ENCODE data around the gene RASA1. TPM values are rescaled to one million over a fixed set of nuclear protein-coding genes. Genes with fewer than 3 reads are reported as not detected.

Gene RASA1
- total RNA-seq, 6 experiments from 2014 or later = 7.1 to 9.9 (median 8.7) TPM

GRCh38 chr5:87423755-87424154 lies 156.1 kb downstream of the RASA1 start:
- TF ChIP-seq, protein P1, sequence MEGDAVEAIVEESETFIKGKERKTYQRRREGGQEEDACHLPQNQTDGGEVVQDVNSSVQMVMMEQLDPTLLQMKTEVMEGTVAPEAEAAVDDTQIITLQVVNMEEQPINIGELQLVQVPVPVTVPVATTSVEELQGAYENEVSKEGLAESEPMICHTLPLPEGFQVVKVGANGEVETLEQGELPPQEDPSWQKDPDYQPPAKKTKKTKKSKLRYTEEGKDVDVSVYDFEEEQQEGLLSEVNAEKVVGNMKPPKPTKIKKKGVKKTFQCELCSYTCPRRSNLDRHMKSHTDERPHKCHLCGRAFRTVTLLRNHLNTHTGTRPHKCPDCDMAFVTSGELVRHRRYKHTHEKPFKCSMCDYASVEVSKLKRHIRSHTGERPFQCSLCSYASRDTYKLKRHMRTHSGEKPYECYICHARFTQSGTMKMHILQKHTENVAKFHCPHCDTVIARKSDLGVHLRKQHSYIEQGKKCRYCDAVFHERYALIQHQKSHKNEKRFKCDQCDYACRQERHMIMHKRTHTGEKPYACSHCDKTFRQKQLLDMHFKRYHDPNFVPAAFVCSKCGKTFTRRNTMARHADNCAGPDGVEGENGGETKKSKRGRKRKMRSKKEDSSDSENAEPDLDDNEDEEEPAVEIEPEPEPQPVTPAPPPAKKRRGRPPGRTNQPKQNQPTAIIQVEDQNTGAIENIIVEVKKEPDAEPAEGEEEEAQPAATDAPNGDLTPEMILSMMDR (IDR thresholded peaks at IDR 0.05) = no peak
- intact Hi-C loops (cut with DNase I) = no loop called here
- ATAC-seq (no peak), DNase-seq (no peak)
- no peaks in the 10 kb centered on the region for H3K4me1 ChIP-seq
- no peak overlapping the region for H3K27ac ChIP-seq
- H3K36me3 ChIP-seq = no peaks in the 10 kb centered on the region
- 67% methylated on average over 1 of the region's 1 CpG for WGBS (ENCODE audit: insufficient coverage, low coverage, low lambda C conversion rate, missing lambda C conversion rate)
- H3K27me3 ChIP-seq = no peaks in the 10 kb centered on the region
- no peak overlapping the region for H3K4me3 ChIP-seq
- H3K9me3 ChIP-seq = no peaks in the 10 kb centered on the region

DNA sequence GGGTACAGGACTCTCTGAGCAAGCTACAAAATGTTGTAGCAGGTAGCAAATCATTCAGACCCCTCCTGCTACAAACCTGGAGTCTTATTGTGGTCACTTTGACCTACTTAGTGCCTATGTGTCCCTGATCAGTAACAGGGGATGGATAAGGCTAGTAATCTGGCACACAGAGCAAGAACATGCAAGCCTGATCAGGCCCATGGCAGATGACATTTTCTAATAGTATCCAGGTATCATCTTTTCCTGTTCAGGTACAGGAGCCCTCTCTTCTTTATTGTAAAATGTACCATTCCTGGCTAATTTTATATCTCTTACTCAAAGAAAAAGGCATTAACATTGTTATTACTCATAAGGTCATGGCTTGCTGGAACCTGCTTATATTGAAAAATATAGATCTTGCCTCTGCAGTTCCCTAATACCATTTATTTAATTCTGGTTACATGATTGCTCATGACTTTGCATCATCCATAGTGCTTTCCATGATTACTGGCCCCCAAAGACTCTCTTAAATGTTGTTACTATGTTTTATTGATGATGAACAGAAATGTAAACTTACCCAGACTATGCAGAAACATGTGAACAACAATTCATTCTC lies 163.3 kb downstream of the RASA1 start:
- H3K36me3 ChIP-seq = no peaks in the 10 kb centered on the region
- TF ChIP-seq POLR2A (IDR thresholded peaks at IDR 0.05) = no peak
- TF ChIP-seq, protein P1 (IDR thresholded peaks at IDR 0.05) = no peak
- no peaks in the 10 kb centered on the region for H3K27me3 ChIP-seq
- H3K4me1 ChIP-seq = no peaks in the 10 kb centered on the region
- no peaks in the 10 kb centered on the region for H3K9me3 ChIP-seq
- H3K27ac ChIP-seq = no peak overlapping the region
- intact Hi-C loops (cut with DNase I) = no loop called here
- ATAC-seq = no peak
- H3K4me3 ChIP-seq = no peak overlapping the region
- DNase-seq = no peak

GRCh38 chr5:87432460-87432859 lies 164.8 kb downstream of the RASA1 start:
- intact Hi-C loops (cut with DNase I) = no loop called here
- no peak overlapping the region for H3K27ac ChIP-seq
- ATAC-seq = no peak
- no peak overlapping the region for H3K4me3 ChIP-seq
- TF ChIP-seq POLR2A (IDR thresholded peaks at IDR 0.05) = no peak
- TF ChIP-seq, protein P1 (IDR thresholded peaks at IDR 0.05) = no peak
- WGBS (ENCODE audit: insufficient coverage, low coverage, low lambda C conversion rate, missing lambda C conversion rate) = 29% methylated on average over 2 of the region's 2 CpGs
- H3K36me3 ChIP-seq = no peaks in the 10 kb centered on the region
- no peaks in the 10 kb centered on the region for H3K27me3 ChIP-seq
- DNase-seq = no peak
- H3K4me1 ChIP-seq = no peaks in the 10 kb centered on the region
- H3K9me3 ChIP-seq = no peaks in the 10 kb centered on the region

- Histone ChIP-seq H3K9me3 (no peaks in the 10 kb centered on the region), H3K4me1 (no peaks in the 10 kb centered on the region), H3K27me3 (no peaks in the 10 kb centered on the region), H3K36me3 (no peaks in the 10 kb centered on the region), H3K4me3 (no peak overlapping the region), H3K27ac (no peak overlapping the region)
- no peak for TF ChIP-seq POLR2A (IDR thresholded peaks at IDR 0.05)
- TF ChIP-seq, protein P1 (IDR thresholded peaks at IDR 0.05) = no peak
- 62% methylated on average over 1 of the region's 1 CpG for WGBS (ENCODE audit: insufficient coverage, low coverage, low lambda C conversion rate, missing lambda C conversion rate)
- DNase-seq (no peak), ATAC-seq (no peak)
- intact Hi-C loops (cut with DNase I) = no loop called here
Observed at GRCh38 chr5:87433945-87434344, 166.3 kb downstream of the RASA1 start.

DNA sequence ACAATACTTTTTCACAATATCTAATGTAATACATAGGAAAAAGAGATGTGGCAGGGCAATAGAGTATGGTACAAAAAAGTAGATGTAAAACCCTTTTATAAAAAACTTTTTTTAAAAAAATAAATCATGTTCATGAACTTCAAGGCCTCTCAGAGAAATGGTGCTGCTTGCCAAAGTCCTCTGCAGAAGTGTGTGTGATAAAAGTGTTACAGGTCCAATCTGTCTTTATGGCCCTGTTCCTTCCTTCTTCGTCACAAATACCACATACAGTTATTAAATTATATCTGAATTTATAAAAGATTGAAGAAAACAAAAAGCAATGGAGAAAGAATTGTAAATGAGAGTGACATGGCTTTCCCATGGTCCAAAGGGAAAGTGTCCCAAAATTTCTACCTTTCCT lies 166.8 kb downstream of the RASA1 start:
- no peaks in the 10 kb centered on the region for H3K36me3 ChIP-seq
- intact Hi-C loops (cut with DNase I) = no loop called here
- TF ChIP-seq, protein P1 (IDR thresholded peaks at IDR 0.05) = no peak
- no peak for TF ChIP-seq POLR2A (IDR thresholded peaks at IDR 0.05)
- H3K9me3 ChIP-seq = no peaks in the 10 kb centered on the region
- no peaks in the 10 kb centered on the region for H3K4me1 ChIP-seq
- no peaks in the 10 kb centered on the region for H3K27me3 ChIP-seq
- ATAC-seq (no peak), DNase-seq (no peak)
- H3K27ac ChIP-seq = no peak overlapping the region
- WGBS (ENCODE audit: insufficient coverage, low coverage, low lambda C conversion rate, missing lambda C conversion rate) = 61% methylated on average over 1 of the region's 1 CpG
- no peak overlapping the region for H3K4me3 ChIP-seq
